ENCODE results near the gene SLC11A1.
A peak's percentile ranks its signal among the peaks of the same experiment; 100 is the strongest.

SLC11A1 gene

DNA sequence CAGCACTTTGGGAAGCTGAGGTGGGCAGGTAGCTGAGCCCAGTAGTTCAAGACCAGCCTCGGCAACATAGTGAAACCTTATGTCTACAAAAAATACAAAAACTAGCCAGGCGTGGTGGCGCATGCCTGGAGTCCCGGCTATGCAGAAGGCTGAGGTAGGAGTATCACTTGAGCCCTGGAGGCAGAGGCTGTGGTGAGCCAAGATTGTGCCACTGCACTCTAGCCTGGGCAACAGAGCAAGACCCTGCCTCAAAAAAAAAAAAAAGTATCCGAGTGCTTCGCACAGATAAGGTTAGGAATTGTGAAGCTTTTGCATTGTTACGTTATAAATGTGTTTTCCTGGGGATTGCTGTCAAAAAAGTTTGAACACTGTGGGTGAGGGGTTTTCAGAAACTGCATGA, 21.7 kb downstream of the SLC11A1 start:
- TF ChIP-seq, protein P1, sequence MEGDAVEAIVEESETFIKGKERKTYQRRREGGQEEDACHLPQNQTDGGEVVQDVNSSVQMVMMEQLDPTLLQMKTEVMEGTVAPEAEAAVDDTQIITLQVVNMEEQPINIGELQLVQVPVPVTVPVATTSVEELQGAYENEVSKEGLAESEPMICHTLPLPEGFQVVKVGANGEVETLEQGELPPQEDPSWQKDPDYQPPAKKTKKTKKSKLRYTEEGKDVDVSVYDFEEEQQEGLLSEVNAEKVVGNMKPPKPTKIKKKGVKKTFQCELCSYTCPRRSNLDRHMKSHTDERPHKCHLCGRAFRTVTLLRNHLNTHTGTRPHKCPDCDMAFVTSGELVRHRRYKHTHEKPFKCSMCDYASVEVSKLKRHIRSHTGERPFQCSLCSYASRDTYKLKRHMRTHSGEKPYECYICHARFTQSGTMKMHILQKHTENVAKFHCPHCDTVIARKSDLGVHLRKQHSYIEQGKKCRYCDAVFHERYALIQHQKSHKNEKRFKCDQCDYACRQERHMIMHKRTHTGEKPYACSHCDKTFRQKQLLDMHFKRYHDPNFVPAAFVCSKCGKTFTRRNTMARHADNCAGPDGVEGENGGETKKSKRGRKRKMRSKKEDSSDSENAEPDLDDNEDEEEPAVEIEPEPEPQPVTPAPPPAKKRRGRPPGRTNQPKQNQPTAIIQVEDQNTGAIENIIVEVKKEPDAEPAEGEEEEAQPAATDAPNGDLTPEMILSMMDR (IDR thresholded peaks at IDR 0.05; ENCODE audit: insufficient read depth, low read length, missing control alignments), result no peak
- POLR2A ChIA-PET, result no interaction called here
- no peak overlapping the region for H3K4me3 ChIP-seq (ENCODE audit: low read depth, low read length)
- CTCF ChIA-PET, result interaction anchor here (1.0 to 2.9 kb wide), 5 partner anchors 8 to 248 kb away, joined by 3 to 23 read pairs (median 4); no protein-coding TSS in a partner anchor
- DNase-seq (ENCODE audit: low read depth, low spot score), result no peak

DNA sequence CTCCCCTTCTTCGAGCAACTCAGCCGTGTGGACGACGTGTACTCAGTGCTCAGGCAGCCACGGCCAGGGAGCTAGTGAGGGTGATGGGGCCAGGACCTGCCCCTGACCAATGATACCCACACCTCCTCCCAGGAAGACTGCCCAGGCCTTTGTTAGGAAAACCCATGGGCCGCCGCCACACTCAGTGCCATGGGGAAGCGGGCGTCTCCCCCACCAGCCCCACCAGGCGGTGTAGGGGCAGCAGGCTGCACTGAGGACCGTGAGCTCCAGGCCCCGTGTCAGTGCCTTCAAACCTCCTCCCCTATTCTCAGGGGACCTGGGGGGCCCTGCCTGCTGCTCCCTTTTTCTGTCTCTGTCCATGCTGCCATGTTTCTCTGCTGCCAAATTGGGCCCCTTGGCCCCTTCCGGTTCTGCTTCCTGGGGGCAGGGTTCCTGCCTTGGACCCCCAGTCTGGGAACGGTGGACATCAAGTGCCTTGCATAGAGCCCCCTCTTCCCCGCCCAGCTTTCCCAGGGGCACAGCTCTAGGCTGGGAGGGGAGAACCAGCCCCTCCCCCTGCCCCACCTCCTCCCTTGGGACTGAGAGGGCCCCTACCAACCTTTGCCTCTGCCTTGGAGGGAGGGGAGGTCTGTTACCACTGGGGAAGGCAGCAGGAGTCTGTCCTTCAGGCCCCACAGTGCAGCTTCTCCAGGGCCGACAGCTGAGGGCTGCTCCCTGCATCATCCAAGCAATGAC, 22.4 kb downstream of the SLC11A1 start:
- DNase-seq (ENCODE audit: low read depth, low spot score), result no peak
- ChIA-PET POLR2A (no interaction called here), CTCF (interaction anchor here (1.0 to 2.9 kb wide), 8 partner anchors 8 to 248 kb away, joined by 3 to 23 read pairs (median 4); no protein-coding TSS in a partner anchor)
- no peak overlapping the region for H3K4me3 ChIP-seq (ENCODE audit: low read depth, low read length)
- TF ChIP-seq, protein P1 (IDR thresholded peaks at IDR 0.05; ENCODE audit: insufficient read depth, low read length, missing control alignments), result no peak

DNA sequence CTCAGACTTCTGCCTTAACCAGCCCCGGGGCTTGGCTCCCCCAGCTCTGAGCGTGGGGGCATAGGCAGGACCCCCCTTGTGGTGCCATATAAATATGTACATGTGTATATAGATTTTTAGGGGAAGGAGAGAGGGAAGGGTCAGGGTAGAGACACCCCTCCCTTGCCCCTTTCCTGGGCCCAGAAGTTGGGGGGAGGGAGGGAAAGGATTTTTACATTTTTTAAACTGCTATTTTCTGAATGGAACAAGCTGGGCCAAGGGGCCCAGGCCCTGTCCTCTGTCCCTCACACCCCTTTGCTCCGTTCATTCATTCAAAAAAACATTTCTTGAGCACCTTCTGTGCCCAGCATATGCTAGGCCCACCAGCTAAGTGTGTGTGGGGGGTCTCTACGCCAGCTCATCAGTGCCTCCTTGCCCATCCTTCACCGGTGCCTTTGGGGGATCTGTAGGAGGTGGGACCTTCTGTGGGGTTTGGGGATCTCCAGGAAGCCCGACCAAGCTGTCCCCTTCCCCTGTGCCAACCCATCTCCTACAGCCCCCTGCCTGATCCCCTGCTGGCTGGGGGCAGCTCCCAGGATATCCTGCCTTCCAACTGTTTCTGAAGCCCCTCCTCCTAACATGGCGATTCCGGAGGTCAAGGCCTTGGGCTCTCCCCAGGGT, 23.1 kb downstream of the SLC11A1 start:
- H3K4me3 ChIP-seq (ENCODE audit: low read depth, low read length), result no peak overlapping the region; the same call in 1 of the 2 replicates
- CTCF ChIA-PET, result interaction anchor here (0.6 to 2.9 kb wide), 8 partner anchors 9 to 243 kb away, joined by 3 to 23 read pairs (median 4); partner anchors contain the start of gene PNKD

DNA sequence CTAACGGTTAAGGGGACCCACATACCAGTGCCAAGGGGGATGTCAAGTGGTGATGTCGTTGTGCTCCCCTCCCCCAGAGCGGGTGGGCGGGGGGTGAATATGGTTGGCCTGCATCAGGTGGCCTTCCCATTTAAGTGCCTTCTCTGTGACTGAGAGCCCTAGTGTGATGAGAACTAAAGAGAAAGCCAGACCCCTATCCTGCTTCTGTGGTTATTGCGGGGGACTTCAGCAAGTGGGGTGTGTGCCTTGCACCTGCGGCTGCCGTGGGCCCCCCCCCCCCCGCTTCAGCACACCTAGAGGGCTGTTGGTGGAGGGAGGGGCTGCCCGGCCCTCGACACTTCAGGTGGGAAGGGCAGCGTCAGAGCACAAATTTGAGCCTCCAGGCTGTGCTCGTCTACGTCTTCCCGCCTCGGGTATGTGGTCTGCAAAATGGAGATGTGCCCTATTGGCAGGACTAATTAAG, 23.7 kb downstream of the SLC11A1 start:
- TF ChIP-seq, protein P1 (IDR thresholded peaks at IDR 0.05; ENCODE audit: insufficient read depth, low read length, missing control alignments), result no peak
- DNase-seq (ENCODE audit: low read depth, low spot score), result no peak
- POLR2A ChIA-PET, result interaction anchor here (1.0 to 2.0 kb wide), 2 partner anchors 8 to 9 kb away, joined by 3 to 11 read pairs; no protein-coding TSS in a partner anchor
- CTCF ChIA-PET, result interaction anchor here (0.6 to 2.9 kb wide), 10 partner anchors 10 to 444 kb away, joined by 3 to 23 read pairs (median 4); partner anchors contain the start of gene PNKD
- H3K4me3 ChIP-seq (ENCODE audit: low read depth, low read length), result peak overlapping the region; percentile 46

More for the DNA sequence above, 23.1 kb downstream of the SLC11A1 start:
- no peak for DNase-seq (ENCODE audit: low read depth, low spot score)
- TF ChIP-seq, protein P1 (IDR thresholded peaks at IDR 0.05; ENCODE audit: insufficient read depth, low read length, missing control alignments), result no peak
- POLR2A ChIA-PET, result interaction anchor here (1.0 to 2.0 kb wide), 2 partner anchors 7 to 9 kb away, joined by 3 to 11 read pairs; no protein-coding TSS in a partner anchor

DNA sequence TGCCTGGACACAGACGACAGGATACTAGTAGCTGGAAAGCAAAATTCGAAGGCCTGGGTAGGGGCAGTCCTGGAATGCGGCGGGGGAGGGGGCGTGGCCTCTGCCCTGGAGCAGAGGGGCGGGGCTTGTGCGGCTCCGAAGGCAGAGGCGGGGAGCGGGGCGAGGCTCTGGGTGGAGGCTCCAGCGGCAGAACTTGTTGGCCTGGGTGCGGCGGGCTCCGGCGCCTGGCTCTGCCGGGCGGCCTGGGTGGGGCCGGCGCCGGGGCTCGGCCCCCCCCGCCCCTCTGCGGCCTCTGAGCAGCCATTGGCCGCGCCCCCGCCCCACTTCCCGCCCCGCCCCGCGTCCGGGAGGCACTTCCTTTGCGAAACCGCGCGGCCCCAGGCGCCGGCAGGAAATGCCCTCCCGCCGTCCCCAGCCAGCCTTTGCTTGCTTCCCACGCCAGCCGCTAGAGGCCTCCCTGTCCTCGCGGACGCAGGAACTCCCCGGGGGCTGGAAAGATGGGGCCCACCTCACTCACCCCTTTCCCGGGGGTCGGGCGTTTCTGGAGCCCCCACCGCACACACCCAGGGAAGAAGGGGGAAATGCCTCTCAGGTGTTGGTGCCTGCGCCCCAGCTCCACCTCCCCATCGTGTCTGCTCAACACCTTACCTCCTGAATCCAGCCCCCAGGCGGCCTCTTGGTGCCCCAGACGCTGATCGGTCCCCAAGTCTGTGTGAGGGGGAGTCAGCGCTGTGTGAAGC, 24.3 kb downstream of the SLC11A1 start:
- DNase-seq (ENCODE audit: low read depth, low spot score), result peak; percentile 57
- POLR2A ChIA-PET, result interaction anchor here (1.0 to 2.0 kb wide), 2 partner anchors 9 to 10 kb away, joined by 3 to 11 read pairs; no protein-coding TSS in a partner anchor
- CTCF ChIA-PET, result interaction anchor here (0.6 to 2.9 kb wide), 8 partner anchors 10 to 443 kb away, joined by 3 to 23 read pairs (median 4); partner anchors contain the start of gene PNKD
- TF ChIP-seq, protein P1 (IDR thresholded peaks at IDR 0.05; ENCODE audit: insufficient read depth, low read length, missing control alignments), result peak; percentile 95
- peak overlapping the region; percentile 54 for H3K4me3 ChIP-seq (ENCODE audit: low read depth, low read length)

Measured in AG04449 (cell line).